ENCODE results near the gene CPA4. TPM values are rescaled to one million over a fixed set of nuclear protein-coding genes. Genes with fewer than 3 reads are reported as not detected.

Gene CPA4
- total and polyA plus RNA-seq, 2 of the 13 experiments (the other 11 are each of a cell fraction or from before 2014, with no cell fraction given), result 0.20 to 0.22 TPM

- Histone ChIP-seq H3K79me2 (ENCODE audit: insufficient read depth, low read length) (no peaks in the 10 kb centered on the region), H3K4me1 (ENCODE audit: insufficient read depth, low read length) (no peaks in the 10 kb centered on the region), H4K20me1 (ENCODE audit: insufficient read depth, low read length) (no peaks in the 10 kb centered on the region), H3K27me3 (ENCODE audit: control insufficient read depth in 1 of 2, insufficient read depth in 2 of 2, low read length in 2 of 2) (peaks cover 1 to 20% of the 10 kb centered on the region in 2 experiments; a peak in 2 of 5 replicates), H3K9me3 (ENCODE audit: low read length) (no peaks in the 10 kb centered on the region), H3K27ac (ENCODE audit: extremely low read length, insufficient read depth, low read length) (no peak overlapping the region), H3K9ac (ENCODE audit: insufficient read depth, low read depth, low read length) (no peak overlapping the region), H3K4me3 (replicated peaks in 1 of 3; ENCODE audit: insufficient read depth in 1 of 3, low read depth in 2 of 3, low read length in 3 of 3) (no peak overlapping the region), H2AFZ (ENCODE audit: low read length) (no peak overlapping the region), H3K36me3 (replicated peaks in 1 of 2; ENCODE audit: control insufficient read depth in 1 of 2, insufficient read depth in 2 of 2, low read length in 2 of 2) (no peaks in the 10 kb centered on the region), H3K4me2 (ENCODE audit: low read depth, low read length) (no peak overlapping the region)
- intact Hi-C loops (cut with micrococcal nuclease; ENCODE audit: unreplicated experiment), result no loop called here
- ATAC-seq (no peak), FAIRE-seq (no peak), DNase-seq (ENCODE audit: low spot score) (no peak)
- POLR2A ChIA-PET, result no interaction called here
- in situ Hi-C loops (cut with HindIII; ENCODE audit: extremely low pct_ligation_motif_present, low pct_unique_long_range_greater_than_20kb), result no loop called here
- no TSS peak for BruUV-seq (replicated peaks)
- CTCF ChIA-PET (ENCODE audit: low intra/inter-chr PET ratio, low total read pairs), result no interaction called here
- WGBS (ENCODE audit: low lambda C conversion rate), result 28% methylated on average over 5 of the region's 5 CpGs
- no peak for TF ChIP-seq GFI1 (CRISPR knock-in tag; IDR thresholded peaks at IDR 0.05; ENCODE audit: borderline replicate concordance)
- no peak for TF ChIP-seq RORA (CRISPR knock-in tag; IDR thresholded peaks at IDR 0.05)
- TF ChIP-seq HIVEP1 (CRISPR knock-in tag; IDR thresholded peaks at IDR 0.05), result no peak
- TF ChIP-seq MYC (CRISPR knock-in tag; IDR thresholded peaks at IDR 0.05; ENCODE audit: borderline replicate concordance), result no peak
- TF ChIP-seq GATAD1 (CRISPR knock-in tag; IDR thresholded peaks at IDR 0.05), result no peak
- no peak for TF ChIP-seq ZNF44 (CRISPR knock-in tag; IDR thresholded peaks at IDR 0.05)
Observed at GRCh38 chr7:130298544-130299326, 5.8 kb downstream of the CPA4 start.

GRCh38 chr7:130299866-130300265 lies 6.9 kb downstream of the CPA4 start:
- ChIA-PET CTCF (ENCODE audit: low intra/inter-chr PET ratio, low total read pairs) (no interaction called here), POLR2A (no interaction called here)
- no TSS peak for BruUV-seq (replicated peaks)
- H3K27me3 ChIP-seq (ENCODE audit: control insufficient read depth in 1 of 2, insufficient read depth in 2 of 2, low read length in 2 of 2), result peaks cover 1 to 26% of the 10 kb centered on the region in 2 experiments; a peak in 2 of 5 replicates
- no peak for ATAC-seq
- H3K36me3 ChIP-seq (replicated peaks in 1 of 2; ENCODE audit: control insufficient read depth in 1 of 2, insufficient read depth in 2 of 2, low read length in 2 of 2), result no peaks in the 10 kb centered on the region
- H3K4me3 ChIP-seq (replicated peaks in 1 of 3; ENCODE audit: insufficient read depth in 1 of 3, low read depth in 2 of 3, low read length in 3 of 3), result no peak overlapping the region
- H3K9me3 ChIP-seq (ENCODE audit: low read length), result no peaks in the 10 kb centered on the region
- H3K4me2 ChIP-seq (ENCODE audit: low read depth, low read length), result no peak overlapping the region
- FAIRE-seq, result no peak
- no peak for TF ChIP-seq ZNF672 (CRISPR knock-in tag; IDR thresholded peaks at IDR 0.05)
- no peak for DNase-seq (ENCODE audit: low spot score)
- H3K79me2 ChIP-seq (ENCODE audit: insufficient read depth, low read length), result no peaks in the 10 kb centered on the region
- H3K9ac ChIP-seq (ENCODE audit: insufficient read depth, low read depth, low read length), result no peak overlapping the region
- intact Hi-C loops (cut with micrococcal nuclease; ENCODE audit: unreplicated experiment) (no loop called here), in situ Hi-C loops (cut with HindIII; ENCODE audit: extremely low pct_ligation_motif_present, low pct_unique_long_range_greater_than_20kb) (no loop called here)
- no peaks in the 10 kb centered on the region for H4K20me1 ChIP-seq (ENCODE audit: insufficient read depth, low read length)
- H3K27ac ChIP-seq (ENCODE audit: extremely low read length, insufficient read depth, low read length), result no peak overlapping the region
- WGBS (ENCODE audit: low lambda C conversion rate), result 58% methylated on average over 3 of the region's 7 CpGs
- H3K4me1 ChIP-seq (ENCODE audit: insufficient read depth, low read length), result peaks cover 7% of the 10 kb centered on the region
- no peak overlapping the region for H2AFZ ChIP-seq (ENCODE audit: low read length)
